ENCODE measurements around the gene NISCH.

GRCh38 chr3:52451237-52452083 lies 3.9 kb upstream of the NISCH start:
- no peak for TF ChIP-seq ELF1 (IDR thresholded peaks at IDR 0.05; ENCODE audit: borderline replicate concordance, low read depth)
- peak in 2 of 3 experiments; percentile 20 to 37; a peak in 2 of 6 replicates for TF ChIP-seq CTCF (IDR thresholded peaks at IDR 0.05 in 2 of 3, conservative IDR thresholded peaks at IDR 0.05 in 1 of 3; ENCODE audit: borderline replicate concordance in 1 of 3, insufficient read depth in 1 of 3, low read depth in 2 of 3, low read length in 2 of 3)
- TF ChIP-seq ATF3 (IDR thresholded peaks at IDR 0.05) = no peak
- no peak for TF ChIP-seq POLR2A (IDR thresholded peaks at IDR 0.05; ENCODE audit: borderline replicate concordance, extremely low read depth, insufficient read depth, insufficient read length)
- TF ChIP-seq ZFX (IDR thresholded peaks at IDR 0.05) = no peak
- no peak for TF ChIP-seq SIN3A (IDR thresholded peaks at IDR 0.05; ENCODE audit: low read depth)
- no peak for TF ChIP-seq EZH2 (IDR thresholded peaks at IDR 0.05)
- no peak for TF ChIP-seq REST (IDR thresholded peaks at IDR 0.05; ENCODE audit: low read depth)
- no peak for TF ChIP-seq MAX (IDR thresholded peaks at IDR 0.05)
- TF ChIP-seq RAD21 (IDR thresholded peaks at IDR 0.05; ENCODE audit: low read depth) = no peak

Measured in HCT116 (cell line).